ENCODE results near the gene UNC93B1.

Gene UNC93B1

GRCh38 chr11:68021167-68021787, 17.4 kb upstream of the UNC93B1 start:
- no peak for DNase-seq

GRCh38 chr11:68020575-68020974, 16.7 kb upstream of the UNC93B1 start:
- no peak for DNase-seq

DNA sequence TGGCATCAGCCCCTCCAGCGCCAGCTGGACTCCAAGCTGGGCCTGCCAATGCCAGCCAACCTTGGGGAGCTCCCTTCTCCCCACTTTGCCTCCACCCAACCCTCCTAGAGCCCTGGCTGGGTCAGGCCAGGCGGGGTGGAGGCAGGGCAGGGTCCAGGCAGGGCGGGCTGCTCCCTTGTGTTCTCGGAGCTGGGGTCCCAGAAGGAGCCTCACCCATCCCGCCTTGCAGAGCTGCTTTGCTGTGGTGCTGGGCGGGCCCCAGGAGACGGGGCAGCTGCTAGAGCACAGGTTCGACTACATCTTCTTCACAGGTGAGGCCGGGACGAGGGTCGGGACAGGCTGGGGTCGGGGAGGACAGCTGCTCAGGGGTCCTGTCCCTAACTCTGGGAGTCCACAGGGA, 15.6 kb upstream of the UNC93B1 start:
- no peak for DNase-seq

DNA sequence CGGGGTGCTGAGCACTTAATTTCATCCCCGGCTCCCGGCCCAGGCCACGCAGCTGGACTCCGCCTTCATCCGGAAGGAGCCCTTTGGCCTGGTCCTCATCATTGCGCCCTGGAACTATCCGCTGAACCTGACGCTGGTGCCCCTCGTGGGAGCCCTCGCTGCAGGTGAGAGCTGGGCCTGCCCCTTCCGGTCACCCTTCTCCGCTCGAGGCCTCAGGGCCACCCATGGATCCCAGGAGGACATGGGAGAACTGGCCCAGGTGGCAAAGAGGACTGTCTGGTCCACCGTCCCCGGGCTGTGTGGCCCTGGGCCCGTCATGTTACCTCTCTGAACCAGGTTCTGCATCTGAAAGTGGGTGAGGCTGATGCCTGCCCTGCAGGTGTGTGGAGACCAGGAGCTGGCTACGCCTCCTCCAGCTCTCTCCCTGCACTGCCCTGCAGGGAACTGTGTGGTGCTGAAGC, 14.9 kb upstream of the UNC93B1 start:
- no peak for DNase-seq

- no peak for DNase-seq
Measured at GRCh38 chr11:68017980-68018729, 14.3 kb upstream of the UNC93B1 start.

- DNase-seq, result no peak
Measured at GRCh38 chr11:68016904-68017817, 13.3 kb upstream of the UNC93B1 start.

DNA sequence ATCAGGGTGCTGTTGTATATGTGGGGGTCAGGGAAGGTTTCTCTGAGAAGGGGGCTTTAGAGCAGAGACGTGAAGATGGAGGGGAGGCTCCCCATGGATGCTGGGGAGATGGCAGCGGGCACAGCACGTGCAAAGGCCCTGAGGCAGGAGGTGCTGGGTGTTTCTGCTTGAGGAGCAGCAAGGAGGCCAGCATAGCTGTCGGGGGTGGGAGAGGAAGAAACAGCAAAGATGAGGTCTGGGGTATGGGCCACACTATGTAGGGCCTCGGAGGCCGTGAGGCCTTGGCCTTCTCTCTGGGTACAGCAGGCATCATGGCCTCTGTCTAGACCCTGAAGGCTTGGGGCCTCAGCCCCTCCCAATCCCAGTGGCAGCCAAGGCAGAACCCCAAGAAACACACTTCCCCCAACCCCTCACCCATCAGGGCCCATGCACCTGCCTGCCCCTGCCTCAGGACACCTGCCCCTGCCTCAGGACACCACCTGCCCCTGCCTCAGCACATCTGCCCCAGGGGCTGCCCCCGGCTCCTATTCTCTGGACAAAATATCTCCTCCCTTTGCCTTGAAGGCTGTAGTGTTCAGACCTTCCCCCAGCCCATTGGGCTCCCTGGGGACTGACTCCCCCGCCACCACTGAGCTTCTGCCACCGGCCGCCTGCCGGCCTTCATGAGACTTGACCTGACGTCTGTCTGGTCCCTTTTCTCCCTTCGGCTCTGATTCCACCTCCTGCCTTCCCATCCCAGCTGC, 12.4 kb upstream of the UNC93B1 start:
- DNase-seq, result no peak

GRCh38 chr11:68015467-68015866, 11.6 kb upstream of the UNC93B1 start:
- DNase-seq, result no peak

DNA sequence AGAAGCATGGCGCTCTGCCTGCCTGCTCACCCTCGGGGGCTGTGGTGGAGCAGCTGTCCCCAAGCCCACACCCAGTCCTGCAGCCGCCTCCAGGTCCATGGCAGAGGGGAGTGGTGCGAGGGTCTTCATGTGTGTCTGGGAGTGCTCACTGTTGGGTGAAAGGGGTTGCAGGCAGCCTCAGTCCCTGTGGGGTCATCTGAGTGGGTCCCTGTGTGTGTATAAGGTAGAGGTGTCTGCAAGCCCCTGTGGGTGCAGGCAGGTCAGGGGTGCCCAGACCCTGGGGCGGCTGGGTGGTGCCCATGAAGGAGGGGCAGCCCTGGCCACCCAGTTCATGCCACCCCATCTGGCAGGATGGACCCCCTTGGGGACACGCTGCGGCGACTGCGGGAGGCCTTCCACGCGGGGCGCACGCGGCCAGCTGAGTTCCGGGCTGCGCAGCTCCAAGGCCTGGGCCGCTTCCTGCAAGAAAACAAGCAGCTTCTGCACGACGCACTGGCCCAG, 11.1 kb upstream of the UNC93B1 start:
- no peak for DNase-seq

DNA sequence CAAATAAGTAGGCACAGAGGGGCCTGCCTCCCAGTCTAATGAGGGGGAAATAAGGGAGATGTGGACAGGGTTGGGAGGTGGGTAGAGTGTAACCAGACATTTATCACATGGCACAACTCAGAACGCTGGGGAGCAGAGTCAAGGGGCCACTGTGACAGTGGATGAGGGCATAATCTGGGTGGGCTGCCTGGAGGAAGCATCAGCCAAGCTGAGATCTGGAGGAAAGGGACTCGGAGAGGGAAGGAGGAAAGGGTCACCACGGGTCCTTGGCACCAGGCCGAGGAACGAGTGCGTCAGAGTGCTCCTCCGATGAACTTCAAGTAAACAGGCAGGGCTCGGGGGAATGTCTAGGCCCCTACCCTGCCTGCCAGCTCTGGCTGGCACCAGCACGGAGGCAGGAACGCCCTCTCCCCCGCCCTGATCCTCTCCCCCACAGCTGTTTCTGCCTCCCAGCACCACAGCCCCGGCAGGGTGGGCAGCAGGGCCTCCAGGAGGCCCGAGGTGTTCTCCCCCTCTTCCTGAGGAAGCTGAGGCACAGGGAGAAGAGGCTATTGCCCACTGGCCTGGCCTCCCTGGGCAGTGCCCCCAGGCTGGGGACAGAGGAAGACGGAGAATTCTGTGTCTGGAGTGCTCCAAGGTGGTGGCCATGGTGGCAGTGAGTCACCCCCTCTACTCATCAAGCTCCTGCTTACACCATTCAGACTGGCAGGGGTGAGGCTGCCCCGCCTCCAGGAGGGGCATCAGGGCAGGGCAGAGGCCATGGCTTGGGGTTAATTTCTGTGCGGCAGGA, 10.5 kb upstream of the UNC93B1 start:
- no peak for DNase-seq

- no peak for DNase-seq
Measured at GRCh38 chr11:68013611-68014156, 9.8 kb upstream of the UNC93B1 start.

- no peak for DNase-seq
Measured at GRCh38 chr11:68012843-68013610, 9.1 kb upstream of the UNC93B1 start.

GRCh38 chr11:68012044-68012842, 8.3 kb upstream of the UNC93B1 start:
- DNase-seq, result no peak

GRCh38 chr11:68011051-68011943, 7.4 kb upstream of the UNC93B1 start:
- DNase-seq, result no peak

DNA sequence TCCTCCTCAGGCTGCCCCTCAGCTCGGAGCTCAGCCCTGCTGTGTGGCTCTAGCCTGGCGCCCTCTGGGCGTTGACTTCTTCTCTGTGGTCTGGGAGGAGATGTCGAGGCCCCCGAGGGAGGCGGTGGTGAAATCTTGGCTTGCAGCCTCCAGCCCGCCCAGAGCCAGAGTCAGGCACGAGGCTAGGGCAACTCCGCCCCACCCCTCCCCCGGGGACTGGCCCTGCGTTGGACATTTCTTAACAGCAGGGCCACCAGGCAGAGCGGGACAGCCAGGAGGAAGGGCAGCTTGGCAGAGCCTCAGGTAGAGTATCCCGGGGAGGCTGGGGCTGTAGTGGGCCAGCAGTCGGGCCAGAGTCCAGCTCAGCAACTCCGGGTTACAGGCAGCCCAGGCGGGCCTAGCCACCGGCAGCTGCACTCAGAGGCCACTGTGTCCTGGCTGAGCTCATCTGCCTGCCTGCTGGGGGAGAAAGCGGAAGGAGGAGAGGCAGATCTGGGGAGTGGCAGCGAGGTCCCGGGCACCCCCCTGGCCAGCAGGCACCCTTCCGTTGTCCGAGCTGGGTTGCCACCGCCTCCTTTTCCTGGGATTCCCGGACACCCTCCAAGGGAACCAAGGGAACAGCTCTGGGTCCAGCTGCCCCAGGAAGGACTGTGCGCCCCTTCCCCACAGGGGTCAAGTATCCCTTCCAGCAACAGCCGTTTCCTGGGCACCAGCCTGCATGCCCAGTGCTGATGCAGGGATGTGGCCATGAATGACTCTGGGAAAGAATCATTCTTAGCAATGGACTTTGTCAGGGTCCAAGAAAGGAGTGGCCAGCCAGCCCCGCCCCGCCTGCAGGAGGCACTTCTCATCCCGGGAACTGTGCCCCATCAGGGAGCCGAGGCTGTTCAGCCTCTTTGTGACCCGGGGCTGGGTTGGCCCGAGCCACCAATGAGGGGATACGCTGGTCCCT, 6.5 kb upstream of the UNC93B1 start, which contains the start of gene ALDH3B1:
ALDH3B1 (plus strand) TSS at position 238 of the 952 bp plus-strand sequence. CDS start 4,971 bp downstream, outside the sequence.
- DNase-seq, result no peak

- DNase-seq, result no peak
Measured at GRCh38 chr11:68009391-68010089, 5.6 kb upstream of the UNC93B1 start.

Data from activated CD4-positive, alpha-beta T cell treated with anti-CD3 and anti-CD28 coated beads, Interleukin-2, amount 50 U/mL, for 1 hour (primary cell).